Central memory CD4-positive, alpha-beta T cell (primary cell): Measurements from ENCODE around the gene OR10P1.

ENCODE experiments used
- DNase-seq: peaks from one replicate; pipeline ENCODE4 v3.0.0; 2022

OR10P1 gene

GRCh38 chr12:55686366-55687010 is 49.8 kb downstream of the OR10P1 start:
- DNase-seq = no peak
